ENCODE data around the gene ATP8A2. TPM values are rescaled to one million over a fixed set of nuclear protein-coding genes. Genes with fewer than 3 reads are reported as not detected.

The ATP8A2 gene
- total and polyA plus RNA-seq, 9 of the 15 experiments (the other 6 are each of a cell fraction or from before 2014, with no cell fraction given), result under 0.01 to 0.33 (median 0.06) TPM; not detected in 4

DNA sequence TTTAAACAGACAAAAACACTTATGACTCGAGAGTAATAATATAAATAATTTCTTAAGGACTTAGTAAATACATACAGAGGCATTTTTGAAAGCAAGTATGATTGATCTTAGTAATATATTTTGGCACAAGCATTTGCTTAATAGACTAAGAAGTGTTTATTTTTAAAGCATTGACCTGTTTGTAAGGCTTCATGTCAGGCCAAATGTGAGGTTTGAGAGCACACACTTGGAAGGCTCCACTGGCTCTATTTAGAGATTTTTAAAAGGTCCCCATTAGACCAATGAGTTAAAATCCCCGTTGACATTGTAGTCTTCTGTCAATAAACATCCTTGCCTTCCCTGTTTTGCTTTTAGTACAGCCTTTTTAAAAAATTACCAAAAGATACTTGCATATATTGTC is 50.4 kb downstream of the ATP8A2 start:
- DNase-seq (ENCODE audit: extremely low read depth in 1 of 4, low spot score in 3 of 4) (no peak), FAIRE-seq (no peak), ATAC-seq (no peak)
- BruUV-seq (replicated peaks), result no TSS peak
- TF ChIP-seq TEAD1 (CRISPR knock-in tag; IDR thresholded peaks at IDR 0.05), result no peak
- no peak for TF ChIP-seq NCOA4 (IDR thresholded peaks at IDR 0.05; ENCODE audit: partially characterized antibody)
- TF ChIP-seq, protein P1, sequence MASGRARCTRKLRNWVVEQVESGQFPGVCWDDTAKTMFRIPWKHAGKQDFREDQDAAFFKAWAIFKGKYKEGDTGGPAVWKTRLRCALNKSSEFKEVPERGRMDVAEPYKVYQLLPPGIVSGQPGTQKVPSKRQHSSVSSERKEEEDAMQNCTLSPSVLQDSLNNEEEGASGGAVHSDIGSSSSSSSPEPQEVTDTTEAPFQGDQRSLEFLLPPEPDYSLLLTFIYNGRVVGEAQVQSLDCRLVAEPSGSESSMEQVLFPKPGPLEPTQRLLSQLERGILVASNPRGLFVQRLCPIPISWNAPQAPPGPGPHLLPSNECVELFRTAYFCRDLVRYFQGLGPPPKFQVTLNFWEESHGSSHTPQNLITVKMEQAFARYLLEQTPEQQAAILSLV (tag; IDR thresholded peaks at IDR 0.05), result no peak
- no peak for TF ChIP-seq ZNF830 (CRISPR knock-in tag; IDR thresholded peaks at IDR 0.05)
- TF ChIP-seq SMARCC2 (IDR thresholded peaks at IDR 0.05; ENCODE audit: low read depth), result no peak
- no peak for TF ChIP-seq GATAD2A (IDR thresholded peaks at IDR 0.05)
- TF ChIP-seq RB1 (IDR thresholded peaks at IDR 0.05; ENCODE audit: low read depth), result no peak
- TF ChIP-seq PCBP2 (IDR thresholded peaks at IDR 0.05; ENCODE audit: low read depth, low read length, poor library complexity, severe bottlenecking), result no peak
- no peak for TF ChIP-seq ZNF431 (CRISPR knock-in tag; IDR thresholded peaks at IDR 0.05)
- TF ChIP-seq, protein P2, sequence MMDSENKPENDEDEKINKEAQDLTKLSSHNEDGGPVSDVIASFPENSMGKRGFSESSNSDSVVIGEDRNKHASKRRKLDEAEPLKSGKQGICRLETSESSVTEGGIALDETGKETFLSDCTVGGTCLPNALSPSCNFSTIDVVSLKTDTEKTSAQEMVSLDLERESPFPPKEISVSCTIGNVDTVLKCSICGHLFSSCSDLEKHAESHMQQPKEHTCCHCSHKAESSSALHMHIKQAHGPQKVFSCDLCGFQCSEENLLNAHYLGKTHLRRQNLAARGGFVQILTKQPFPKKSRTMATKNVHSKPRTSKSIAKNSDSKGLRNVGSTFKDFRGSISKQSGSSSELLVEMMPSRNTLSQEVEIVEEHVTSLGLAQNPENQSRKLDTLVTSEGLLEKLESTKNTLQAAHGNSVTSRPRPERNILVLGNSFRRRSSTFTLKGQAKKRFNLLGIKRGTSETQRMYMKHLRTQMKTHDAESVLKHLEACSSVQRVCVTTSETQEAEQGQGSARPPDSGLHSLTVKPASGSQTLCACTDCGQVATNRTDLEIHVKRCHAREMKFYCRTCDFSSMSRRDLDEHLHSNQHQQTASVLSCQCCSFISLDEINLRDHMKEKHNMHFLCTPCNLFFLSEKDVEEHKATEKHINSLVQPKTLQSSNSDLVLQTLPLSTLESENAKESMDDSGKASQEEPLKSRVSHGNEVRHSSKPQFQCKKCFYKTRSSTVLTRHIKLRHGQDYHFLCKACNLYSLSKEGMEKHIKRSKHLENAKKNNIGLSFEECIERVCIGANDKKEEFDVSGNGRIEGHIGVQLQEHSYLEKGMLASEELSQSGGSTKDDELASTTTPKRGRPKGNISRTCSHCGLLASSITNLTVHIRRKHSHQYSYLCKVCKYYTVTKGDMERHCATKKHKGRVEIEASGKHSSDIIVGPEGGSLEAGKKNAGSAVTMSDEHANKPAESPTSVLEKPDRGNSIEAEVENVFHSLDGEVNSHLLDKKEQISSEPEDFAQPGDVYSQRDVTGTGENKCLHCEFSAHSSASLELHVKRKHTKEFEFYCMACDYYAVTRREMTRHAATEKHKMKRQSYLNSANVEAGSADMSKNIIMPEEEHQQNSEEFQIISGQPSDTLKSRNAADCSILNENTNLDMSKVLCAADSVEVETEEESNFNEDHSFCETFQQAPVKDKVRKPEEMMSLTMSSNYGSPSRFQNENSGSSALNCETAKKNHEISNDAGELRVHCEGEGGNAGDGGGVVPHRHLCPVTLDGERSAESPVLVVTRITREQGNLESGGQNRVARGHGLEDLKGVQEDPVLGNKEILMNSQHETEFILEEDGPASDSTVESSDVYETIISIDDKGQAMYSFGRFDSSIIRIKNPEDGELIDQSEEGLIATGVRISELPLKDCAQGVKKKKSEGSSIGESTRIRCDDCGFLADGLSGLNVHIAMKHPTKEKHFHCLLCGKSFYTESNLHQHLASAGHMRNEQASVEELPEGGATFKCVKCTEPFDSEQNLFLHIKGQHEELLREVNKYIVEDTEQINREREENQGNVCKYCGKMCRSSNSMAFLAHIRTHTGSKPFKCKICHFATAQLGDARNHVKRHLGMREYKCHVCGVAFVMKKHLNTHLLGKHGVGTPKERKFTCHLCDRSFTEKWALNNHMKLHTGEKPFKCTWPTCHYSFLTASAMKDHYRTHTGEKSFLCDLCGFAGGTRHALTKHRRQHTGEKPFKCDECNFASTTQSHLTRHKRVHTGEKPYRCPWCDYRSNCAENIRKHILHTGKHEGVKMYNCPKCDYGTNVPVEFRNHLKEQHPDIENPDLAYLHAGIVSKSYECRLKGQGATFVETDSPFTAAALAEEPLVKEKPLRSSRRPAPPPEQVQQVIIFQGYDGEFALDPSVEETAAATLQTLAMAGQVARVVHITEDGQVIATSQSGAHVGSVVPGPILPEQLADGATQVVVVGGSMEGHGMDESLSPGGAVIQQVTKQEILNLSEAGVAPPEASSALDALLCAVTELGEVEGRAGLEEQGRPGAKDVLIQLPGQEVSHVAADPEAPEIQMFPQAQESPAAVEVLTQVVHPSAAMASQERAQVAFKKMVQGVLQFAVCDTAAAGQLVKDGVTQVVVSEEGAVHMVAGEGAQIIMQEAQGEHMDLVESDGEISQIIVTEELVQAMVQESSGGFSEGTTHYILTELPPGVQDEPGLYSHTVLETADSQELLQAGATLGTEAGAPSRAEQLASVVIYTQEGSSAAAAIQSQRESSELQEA (IDR thresholded peaks at IDR 0.05; ENCODE audit: low read depth), result no peak
- no peak overlapping the region for H2AFZ ChIP-seq (ENCODE audit: low read depth, low read length)
- no peaks in the 10 kb centered on the region for H3K79me2 ChIP-seq (ENCODE audit: control insufficient read depth, insufficient read depth, low read length)
- POLR2A ChIA-PET, result no interaction called here
- 0% methylated on average over 2 of the region's 2 CpGs for WGBS (ENCODE audit: insufficient coverage, low coverage, missing lambda C conversion rate)
- H3K27me3 ChIP-seq (ENCODE audit: control insufficient read depth in 2 of 2, insufficient read depth in 2 of 2, low read length in 2 of 2), result peaks cover 0 to 9% of the 10 kb centered on the region in 2 experiments; a peak in 1 of 5 replicates
- no peaks in the 10 kb centered on the region for H3K9me1 ChIP-seq (ENCODE audit: control insufficient read depth, insufficient read depth, low read length)
- no peaks in the 10 kb centered on the region for H3K36me3 ChIP-seq (ENCODE audit: control insufficient read depth, insufficient read depth, low read length)
- CTCF ChIA-PET (ENCODE audit: low intra/inter-chr PET ratio), result no interaction called here
- no peak overlapping the region for H3K27ac ChIP-seq (ENCODE audit: extremely low read depth, low read depth, low read length)
- intact Hi-C loops (cut with micrococcal nuclease) (no loop called here), in situ Hi-C loops (cut with MboI) (no loop called here)
- H3K9ac ChIP-seq (ENCODE audit: insufficient read depth in 1 of 2, low read depth in 2 of 2, low read length in 2 of 2), result no peak overlapping the region
- H4K20me1 ChIP-seq (replicated peaks; ENCODE audit: control insufficient read depth, insufficient read depth, low read length), result no peaks in the 10 kb centered on the region
- H3K4me2 ChIP-seq (ENCODE audit: insufficient read depth, low read length), result no peak overlapping the region
- no peak overlapping the region for H3K4me3 ChIP-seq
- no peaks in the 10 kb centered on the region for H3K9me3 ChIP-seq (replicated peaks; ENCODE audit: control insufficient read depth, insufficient read depth, low read depth, low read length)
- H3K4me1 ChIP-seq (replicated peaks in 1 of 2; ENCODE audit: control insufficient read depth in 2 of 2, insufficient read depth in 2 of 2, low read length in 2 of 2), result no peaks in the 10 kb centered on the region

Data from K562 (cell line).